Upper lobe of right lung (tissue), 1 donor: ENCODE measurements around the gene DNMT3B. TPM values are rescaled to one million over a fixed set of nuclear protein-coding genes. Genes with fewer than 3 reads are reported as not detected.
A peak's percentile ranks its signal among the peaks of the same experiment; 100 is the strongest.

ENCODE experiments used
- ATAC-seq: fragments of 200-7000 bp; cut with Tn5 transposase; one replicate; pipeline ENCODE4 v1.9.1; 2020; ENCODE audit warnings: mild to moderate bottlenecking, moderate library complexity
- DNase-seq: peaks from one replicate; pipeline ENCODE4 v3.0.0-alpha.2; 2020
- H3K27ac ChIP-seq: fragments of 200-600 bp; one replicate; pipeline ENCODE4 v1.8.0; 2022
- H3K27me3 ChIP-seq: fragments of 200-600 bp; one replicate; pipeline ENCODE4 v1.8.0; 2022; ENCODE audit warnings: mild to moderate bottlenecking
- H3K36me3 ChIP-seq: fragments of 200-600 bp; one replicate; pipeline ENCODE4 v1.8.0; 2022
- H3K4me1 ChIP-seq: fragments of 200-600 bp; one replicate; pipeline ENCODE4 v1.8.0; 2022
- H3K4me3 ChIP-seq: fragments of 200-600 bp; one replicate; pipeline ENCODE4 v1.8.0; 2022; ENCODE audit warnings: mild to moderate bottlenecking
- H3K9me3 ChIP-seq: fragments of 200-600 bp; one replicate; pipeline ENCODE4 v1.8.0; 2022
- intact Hi-C: fragments of 100-400 bp; cut with DNase I; formaldehyde crosslinking; loops from one replicate; pipeline ENCODE4 v1.11.0; 2022
- total RNA-seq: library from RNA; stranded (reverse); fragmentation: NEBNext Ultra II Directional; extraction: Animal tissue kit (Norgen Biotek cat#: 25700); gene quantifications from one replicate; pipeline ENCODE4 v1.2.1, GENCODE V29; 2021
- TF ChIP-seq, protein P1 (sequence below): fragments of 200-600 bp; IDR thresholded peaks from one replicate; pipeline ENCODE4 v1.8.0; 2022; ENCODE audit warnings: antibody characterized with exemption
- donor health status: DM: no; HTN: yes; CAD: no; lungs with severe emphysema.

DNMT3B gene
- total RNA-seq, 1 donor from 2014 or later: 0.84 TPM

- TF ChIP-seq, protein P1, sequence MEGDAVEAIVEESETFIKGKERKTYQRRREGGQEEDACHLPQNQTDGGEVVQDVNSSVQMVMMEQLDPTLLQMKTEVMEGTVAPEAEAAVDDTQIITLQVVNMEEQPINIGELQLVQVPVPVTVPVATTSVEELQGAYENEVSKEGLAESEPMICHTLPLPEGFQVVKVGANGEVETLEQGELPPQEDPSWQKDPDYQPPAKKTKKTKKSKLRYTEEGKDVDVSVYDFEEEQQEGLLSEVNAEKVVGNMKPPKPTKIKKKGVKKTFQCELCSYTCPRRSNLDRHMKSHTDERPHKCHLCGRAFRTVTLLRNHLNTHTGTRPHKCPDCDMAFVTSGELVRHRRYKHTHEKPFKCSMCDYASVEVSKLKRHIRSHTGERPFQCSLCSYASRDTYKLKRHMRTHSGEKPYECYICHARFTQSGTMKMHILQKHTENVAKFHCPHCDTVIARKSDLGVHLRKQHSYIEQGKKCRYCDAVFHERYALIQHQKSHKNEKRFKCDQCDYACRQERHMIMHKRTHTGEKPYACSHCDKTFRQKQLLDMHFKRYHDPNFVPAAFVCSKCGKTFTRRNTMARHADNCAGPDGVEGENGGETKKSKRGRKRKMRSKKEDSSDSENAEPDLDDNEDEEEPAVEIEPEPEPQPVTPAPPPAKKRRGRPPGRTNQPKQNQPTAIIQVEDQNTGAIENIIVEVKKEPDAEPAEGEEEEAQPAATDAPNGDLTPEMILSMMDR: no peak
- Histone ChIP-seq H3K36me3 (no peaks in the 10 kb centered on the region), H3K27me3 (no peaks in the 10 kb centered on the region), H3K4me1 (no peaks in the 10 kb centered on the region), H3K27ac (no peak overlapping the region), H3K9me3 (no peaks in the 10 kb centered on the region), H3K4me3 (no peak overlapping the region)
- intact Hi-C loops: no loop called here
- no peak for DNase-seq
- no peak for ATAC-seq
These were observed 24.0 kb downstream of the DNMT3B start for GRCh38 chr20:32786059-32786760.

GRCh38 chr20:32787168-32787567, 25.0 kb downstream of the DNMT3B start:
- TF ChIP-seq, protein P1: no peak
- intact Hi-C loops: no loop called here
- Histone ChIP-seq H3K4me3 (no peak overlapping the region), H3K27ac (no peak overlapping the region), H3K27me3 (no peaks in the 10 kb centered on the region), H3K36me3 (no peaks in the 10 kb centered on the region), H3K4me1 (no peaks in the 10 kb centered on the region), H3K9me3 (no peaks in the 10 kb centered on the region)
- DNase-seq (no peak), ATAC-seq (no peak)

DNA sequence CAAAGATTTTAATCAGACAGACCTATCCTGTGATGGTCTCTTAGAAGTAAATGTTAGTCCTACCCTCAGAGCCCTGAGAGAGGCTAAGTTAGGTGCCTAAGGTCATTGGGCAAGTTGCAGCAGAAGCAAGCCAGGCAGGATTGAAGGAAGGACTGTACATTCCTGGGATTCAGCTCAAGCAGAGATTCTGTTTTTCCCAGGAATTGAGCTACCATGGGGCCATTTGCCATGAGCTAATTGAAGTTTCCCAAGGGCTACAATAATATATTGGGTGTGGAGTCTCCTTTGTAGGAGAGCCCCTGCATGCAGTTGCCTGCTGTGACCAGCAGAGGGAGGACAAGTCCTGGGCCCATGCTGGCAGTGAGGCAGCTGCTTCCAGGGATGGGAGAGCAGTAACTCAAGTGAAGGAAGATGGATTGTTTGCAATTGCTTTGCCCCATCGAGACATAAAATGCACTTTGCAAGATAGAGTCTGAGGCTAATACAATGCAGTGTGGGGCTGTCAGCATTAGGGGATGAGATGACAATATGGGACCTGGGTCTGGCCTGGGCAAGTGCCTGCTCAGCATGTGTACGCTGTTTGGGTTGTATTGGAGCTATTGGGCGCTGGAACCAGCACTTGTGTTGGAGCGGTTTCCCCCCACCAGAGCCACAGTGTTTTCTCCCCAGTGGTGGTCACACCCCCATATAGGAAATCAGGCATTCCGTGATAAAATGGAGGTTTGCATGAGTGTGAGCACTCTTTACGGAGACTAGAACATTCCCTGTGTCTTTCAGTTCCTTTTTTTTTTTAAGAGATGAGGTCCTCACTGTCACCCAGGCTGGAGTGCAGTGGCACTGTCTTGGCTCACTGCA, 27.9 kb downstream of the DNMT3B start:
- Histone ChIP-seq H3K4me1 (peaks cover 4% of the 10 kb centered on the region), H3K9me3 (no peaks in the 10 kb centered on the region), H3K27ac (no peak overlapping the region), H3K36me3 (no peaks in the 10 kb centered on the region), H3K27me3 (no peaks in the 10 kb centered on the region), H3K4me3 (no peak overlapping the region)
- peak; percentile 97 for ATAC-seq
- DNase-seq: peak; percentile 85
- intact Hi-C loops: no loop called here
- TF ChIP-seq, protein P1: peak; percentile 100

DNA sequence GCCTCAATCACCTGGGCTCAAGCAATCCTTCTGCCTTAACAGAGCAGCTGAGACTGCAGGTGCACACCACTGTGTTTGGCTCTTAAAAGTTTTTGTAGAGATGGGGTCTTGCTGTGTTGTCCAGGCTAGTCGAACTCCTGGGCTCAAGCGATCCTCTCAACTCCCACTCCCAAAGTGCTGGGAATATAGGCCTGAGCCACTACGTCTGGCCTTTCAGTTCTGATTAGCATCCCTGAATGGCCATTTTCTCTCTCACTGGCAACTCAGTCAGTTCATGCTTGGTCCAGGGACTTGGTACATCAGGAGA, 28.5 kb downstream of the DNMT3B start:
- Histone ChIP-seq H3K36me3 (no peaks in the 10 kb centered on the region), H3K27me3 (no peaks in the 10 kb centered on the region), H3K4me1 (peaks cover 4% of the 10 kb centered on the region), H3K27ac (no peak overlapping the region), H3K4me3 (no peak overlapping the region), H3K9me3 (no peaks in the 10 kb centered on the region)
- intact Hi-C loops: no loop called here
- DNase-seq: no peak
- no peak for ATAC-seq
- TF ChIP-seq, protein P1: no peak

- Histone ChIP-seq H3K4me3 (no peak overlapping the region), H3K4me1 (peaks cover 4% of the 10 kb centered on the region), H3K9me3 (no peaks in the 10 kb centered on the region), H3K27ac (no peak overlapping the region), H3K36me3 (no peaks in the 10 kb centered on the region), H3K27me3 (no peaks in the 10 kb centered on the region)
- DNase-seq (no peak), ATAC-seq (no peak)
- intact Hi-C loops: no loop called here
- TF ChIP-seq, protein P1: no peak
These were observed 30.1 kb downstream of the DNMT3B start for GRCh38 chr20:32792316-32792715.
